GM12878 (cell line): Measurements from ENCODE around the gene POU1F1.

ENCODE experiments used
- EZH2 ChIP-seq: IDR thresholded peaks from 2 replicates; pipeline ENCODE4 v1.6.1; 2012; ENCODE audit warnings: low read depth, mild to moderate bottlenecking, control low read depth, inconsistent platforms, low read length, borderline replicate concordance; ENCODE audit not compliant: control insufficient read depth
- POLR2A ChIP-seq: IDR thresholded peaks from 2 replicates; pipeline ENCODE4 v1.6.1; 2011; ENCODE audit warnings: low read depth, mild to moderate bottlenecking, low read length
- POLR2AphosphoS2 ChIP-seq: IDR thresholded peaks from 2 replicates; pipeline ENCODE4 v1.6.1; 2011; ENCODE audit warnings: low read depth, mild to moderate bottlenecking, low read length, improper control_type of control experiment, moderate library complexity
- RB1 ChIP-seq: fragments of 450-650 bp; formaldehyde crosslinking; IDR thresholded peaks from 2 replicates; pipeline ENCODE4 v1.6.1; 2017; ENCODE audit warnings: mild to moderate bottlenecking, borderline replicate concordance
- SUPT20H ChIP-seq: IDR thresholded peaks from 2 replicates; pipeline ENCODE4 v1.6.1; 2011; ENCODE audit warnings: low read depth, mild to moderate bottlenecking, low read length, moderate library complexity, borderline replicate concordance; ENCODE audit not compliant: control insufficient read depth
- TAF1 ChIP-seq: IDR thresholded peaks from 2 replicates; pipeline ENCODE4 v1.6.1; 2011; ENCODE audit warnings: mild to moderate bottlenecking, low read depth, low read length, borderline replicate concordance
- YBX1 ChIP-seq: fragments of 450-650 bp; IDR thresholded peaks from 2 replicates; pipeline ENCODE4 v1.6.1; 2016; ENCODE audit warnings: antibody characterized with exemption
- TF ChIP-seq, protein P1 (sequence below): fragments of 450-650 bp; IDR thresholded peaks from 2 replicates; pipeline ENCODE4 v1.6.1; 2017; ENCODE audit warnings: antibody characterized with exemption, mild to moderate bottlenecking, moderate library complexity
- TF ChIP-seq, protein P2 (sequence below): IDR thresholded peaks from 2 replicates; pipeline ENCODE4 v1.6.1; 2012; ENCODE audit warnings: mild to moderate bottlenecking, low read depth, low read length
- TF ChIP-seq, protein P3 (sequence below), 3 experiments: IDR thresholded peaks in 2 of 3; conservative IDR thresholded peaks in 1 of 3; 2 replicates each; pipeline ENCODE4 v1.5.1; 2011; ENCODE audit warnings: low read depth in 3 of 3, low read length in 3 of 3, mild to moderate bottlenecking in 3 of 3, control low read depth in 2 of 3, moderate library complexity in 2 of 3, inconsistent platforms in 1 of 3, mixed read lengths in 1 of 3; ENCODE audit not compliant: control insufficient read depth in 2 of 3, insufficient read depth in 1 of 3; ENCODE audit errors: extremely low read depth in 1 of 3
- TF ChIP-seq, protein P4 (sequence below): fragments of 450-650 bp; IDR thresholded peaks from 2 replicates; pipeline ENCODE4 v1.6.1; 2017; ENCODE audit warnings: mild to moderate bottlenecking, moderate library complexity
- TF ChIP-seq, protein P5 (sequence below): fragments of 450-650 bp; IDR thresholded peaks from 2 replicates; pipeline ENCODE4 v1.6.1; 2017; ENCODE audit warnings: low read depth, mild to moderate bottlenecking, moderate library complexity

DNA sequence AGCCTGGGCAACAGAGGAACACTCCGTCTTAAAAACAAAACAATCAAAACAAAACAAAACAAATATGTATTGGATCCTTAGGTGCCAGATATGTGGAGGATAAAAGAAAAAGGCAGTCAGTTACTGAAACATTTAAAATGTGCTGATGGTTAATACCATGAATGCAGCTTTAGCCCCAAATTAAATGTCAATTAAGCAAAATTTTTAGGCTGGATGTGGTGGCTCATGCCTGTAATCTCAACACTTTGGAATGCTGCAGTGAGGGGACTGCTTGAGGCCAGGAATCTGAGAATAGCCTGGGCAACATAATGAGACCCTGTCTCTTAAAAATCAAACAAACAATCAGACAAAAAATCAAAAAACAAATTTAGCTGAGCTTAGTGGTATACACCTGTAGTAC is 57.8 kb downstream of the POU1F1 start:
- TF ChIP-seq, protein P1, sequence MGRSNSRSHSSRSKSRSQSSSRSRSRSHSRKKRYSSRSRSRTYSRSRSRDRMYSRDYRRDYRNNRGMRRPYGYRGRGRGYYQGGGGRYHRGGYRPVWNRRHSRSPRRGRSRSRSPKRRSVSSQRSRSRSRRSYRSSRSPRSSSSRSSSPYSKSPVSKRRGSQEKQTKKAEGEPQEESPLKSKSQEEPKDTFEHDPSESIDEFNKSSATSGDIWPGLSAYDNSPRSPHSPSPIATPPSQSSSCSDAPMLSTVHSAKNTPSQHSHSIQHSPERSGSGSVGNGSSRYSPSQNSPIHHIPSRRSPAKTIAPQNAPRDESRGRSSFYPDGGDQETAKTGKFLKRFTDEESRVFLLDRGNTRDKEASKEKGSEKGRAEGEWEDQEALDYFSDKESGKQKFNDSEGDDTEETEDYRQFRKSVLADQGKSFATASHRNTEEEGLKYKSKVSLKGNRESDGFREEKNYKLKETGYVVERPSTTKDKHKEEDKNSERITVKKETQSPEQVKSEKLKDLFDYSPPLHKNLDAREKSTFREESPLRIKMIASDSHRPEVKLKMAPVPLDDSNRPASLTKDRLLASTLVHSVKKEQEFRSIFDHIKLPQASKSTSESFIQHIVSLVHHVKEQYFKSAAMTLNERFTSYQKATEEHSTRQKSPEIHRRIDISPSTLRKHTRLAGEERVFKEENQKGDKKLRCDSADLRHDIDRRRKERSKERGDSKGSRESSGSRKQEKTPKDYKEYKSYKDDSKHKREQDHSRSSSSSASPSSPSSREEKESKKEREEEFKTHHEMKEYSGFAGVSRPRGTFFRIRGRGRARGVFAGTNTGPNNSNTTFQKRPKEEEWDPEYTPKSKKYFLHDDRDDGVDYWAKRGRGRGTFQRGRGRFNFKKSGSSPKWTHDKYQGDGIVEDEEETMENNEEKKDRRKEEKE: no peak
- TF ChIP-seq, protein P2, sequence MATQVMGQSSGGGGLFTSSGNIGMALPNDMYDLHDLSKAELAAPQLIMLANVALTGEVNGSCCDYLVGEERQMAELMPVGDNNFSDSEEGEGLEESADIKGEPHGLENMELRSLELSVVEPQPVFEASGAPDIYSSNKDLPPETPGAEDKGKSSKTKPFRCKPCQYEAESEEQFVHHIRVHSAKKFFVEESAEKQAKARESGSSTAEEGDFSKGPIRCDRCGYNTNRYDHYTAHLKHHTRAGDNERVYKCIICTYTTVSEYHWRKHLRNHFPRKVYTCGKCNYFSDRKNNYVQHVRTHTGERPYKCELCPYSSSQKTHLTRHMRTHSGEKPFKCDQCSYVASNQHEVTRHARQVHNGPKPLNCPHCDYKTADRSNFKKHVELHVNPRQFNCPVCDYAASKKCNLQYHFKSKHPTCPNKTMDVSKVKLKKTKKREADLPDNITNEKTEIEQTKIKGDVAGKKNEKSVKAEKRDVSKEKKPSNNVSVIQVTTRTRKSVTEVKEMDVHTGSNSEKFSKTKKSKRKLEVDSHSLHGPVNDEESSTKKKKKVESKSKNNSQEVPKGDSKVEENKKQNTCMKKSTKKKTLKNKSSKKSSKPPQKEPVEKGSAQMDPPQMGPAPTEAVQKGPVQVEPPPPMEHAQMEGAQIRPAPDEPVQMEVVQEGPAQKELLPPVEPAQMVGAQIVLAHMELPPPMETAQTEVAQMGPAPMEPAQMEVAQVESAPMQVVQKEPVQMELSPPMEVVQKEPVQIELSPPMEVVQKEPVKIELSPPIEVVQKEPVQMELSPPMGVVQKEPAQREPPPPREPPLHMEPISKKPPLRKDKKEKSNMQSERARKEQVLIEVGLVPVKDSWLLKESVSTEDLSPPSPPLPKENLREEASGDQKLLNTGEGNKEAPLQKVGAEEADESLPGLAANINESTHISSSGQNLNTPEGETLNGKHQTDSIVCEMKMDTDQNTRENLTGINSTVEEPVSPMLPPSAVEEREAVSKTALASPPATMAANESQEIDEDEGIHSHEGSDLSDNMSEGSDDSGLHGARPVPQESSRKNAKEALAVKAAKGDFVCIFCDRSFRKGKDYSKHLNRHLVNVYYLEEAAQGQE: no peak
- TF ChIP-seq, protein P3, sequence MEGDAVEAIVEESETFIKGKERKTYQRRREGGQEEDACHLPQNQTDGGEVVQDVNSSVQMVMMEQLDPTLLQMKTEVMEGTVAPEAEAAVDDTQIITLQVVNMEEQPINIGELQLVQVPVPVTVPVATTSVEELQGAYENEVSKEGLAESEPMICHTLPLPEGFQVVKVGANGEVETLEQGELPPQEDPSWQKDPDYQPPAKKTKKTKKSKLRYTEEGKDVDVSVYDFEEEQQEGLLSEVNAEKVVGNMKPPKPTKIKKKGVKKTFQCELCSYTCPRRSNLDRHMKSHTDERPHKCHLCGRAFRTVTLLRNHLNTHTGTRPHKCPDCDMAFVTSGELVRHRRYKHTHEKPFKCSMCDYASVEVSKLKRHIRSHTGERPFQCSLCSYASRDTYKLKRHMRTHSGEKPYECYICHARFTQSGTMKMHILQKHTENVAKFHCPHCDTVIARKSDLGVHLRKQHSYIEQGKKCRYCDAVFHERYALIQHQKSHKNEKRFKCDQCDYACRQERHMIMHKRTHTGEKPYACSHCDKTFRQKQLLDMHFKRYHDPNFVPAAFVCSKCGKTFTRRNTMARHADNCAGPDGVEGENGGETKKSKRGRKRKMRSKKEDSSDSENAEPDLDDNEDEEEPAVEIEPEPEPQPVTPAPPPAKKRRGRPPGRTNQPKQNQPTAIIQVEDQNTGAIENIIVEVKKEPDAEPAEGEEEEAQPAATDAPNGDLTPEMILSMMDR (IDR thresholded peaks at IDR 0.05 in 2 of 3, conservative IDR thresholded peaks at IDR 0.05 in 1 of 3; ENCODE audit: control insufficient read depth in 2 of 3, extremely low read depth in 1 of 3, insufficient read depth in 1 of 3, low read depth in 3 of 3, low read length in 3 of 3): no peak
- no peak for TF ChIP-seq TAF1
- TF ChIP-seq, protein P4, sequence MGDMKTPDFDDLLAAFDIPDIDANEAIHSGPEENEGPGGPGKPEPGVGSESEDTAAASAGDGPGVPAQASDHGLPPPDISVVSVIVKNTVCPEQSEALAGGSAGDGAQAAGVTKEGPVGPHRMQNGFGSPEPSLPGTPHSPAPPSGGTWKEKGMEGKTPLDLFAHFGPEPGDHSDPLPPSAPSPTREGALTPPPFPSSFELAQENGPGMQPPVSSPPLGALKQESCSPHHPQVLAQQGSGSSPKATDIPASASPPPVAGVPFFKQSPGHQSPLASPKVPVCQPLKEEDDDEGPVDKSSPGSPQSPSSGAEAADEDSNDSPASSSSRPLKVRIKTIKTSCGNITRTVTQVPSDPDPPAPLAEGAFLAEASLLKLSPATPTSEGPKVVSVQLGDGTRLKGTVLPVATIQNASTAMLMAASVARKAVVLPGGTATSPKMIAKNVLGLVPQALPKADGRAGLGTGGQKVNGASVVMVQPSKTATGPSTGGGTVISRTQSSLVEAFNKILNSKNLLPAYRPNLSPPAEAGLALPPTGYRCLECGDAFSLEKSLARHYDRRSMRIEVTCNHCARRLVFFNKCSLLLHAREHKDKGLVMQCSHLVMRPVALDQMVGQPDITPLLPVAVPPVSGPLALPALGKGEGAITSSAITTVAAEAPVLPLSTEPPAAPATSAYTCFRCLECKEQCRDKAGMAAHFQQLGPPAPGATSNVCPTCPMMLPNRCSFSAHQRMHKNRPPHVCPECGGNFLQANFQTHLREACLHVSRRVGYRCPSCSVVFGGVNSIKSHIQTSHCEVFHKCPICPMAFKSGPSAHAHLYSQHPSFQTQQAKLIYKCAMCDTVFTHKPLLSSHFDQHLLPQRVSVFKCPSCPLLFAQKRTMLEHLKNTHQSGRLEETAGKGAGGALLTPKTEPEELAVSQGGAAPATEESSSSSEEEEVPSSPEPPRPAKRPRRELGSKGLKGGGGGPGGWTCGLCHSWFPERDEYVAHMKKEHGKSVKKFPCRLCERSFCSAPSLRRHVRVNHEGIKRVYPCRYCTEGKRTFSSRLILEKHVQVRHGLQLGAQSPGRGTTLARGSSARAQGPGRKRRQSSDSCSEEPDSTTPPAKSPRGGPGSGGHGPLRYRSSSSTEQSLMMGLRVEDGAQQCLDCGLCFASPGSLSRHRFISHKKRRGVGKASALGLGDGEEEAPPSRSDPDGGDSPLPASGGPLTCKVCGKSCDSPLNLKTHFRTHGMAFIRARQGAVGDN: no peak
- TF ChIP-seq SUPT20H: no peak
- no peak for TF ChIP-seq EZH2
- no peak for TF ChIP-seq YBX1
- TF ChIP-seq, protein P5, sequence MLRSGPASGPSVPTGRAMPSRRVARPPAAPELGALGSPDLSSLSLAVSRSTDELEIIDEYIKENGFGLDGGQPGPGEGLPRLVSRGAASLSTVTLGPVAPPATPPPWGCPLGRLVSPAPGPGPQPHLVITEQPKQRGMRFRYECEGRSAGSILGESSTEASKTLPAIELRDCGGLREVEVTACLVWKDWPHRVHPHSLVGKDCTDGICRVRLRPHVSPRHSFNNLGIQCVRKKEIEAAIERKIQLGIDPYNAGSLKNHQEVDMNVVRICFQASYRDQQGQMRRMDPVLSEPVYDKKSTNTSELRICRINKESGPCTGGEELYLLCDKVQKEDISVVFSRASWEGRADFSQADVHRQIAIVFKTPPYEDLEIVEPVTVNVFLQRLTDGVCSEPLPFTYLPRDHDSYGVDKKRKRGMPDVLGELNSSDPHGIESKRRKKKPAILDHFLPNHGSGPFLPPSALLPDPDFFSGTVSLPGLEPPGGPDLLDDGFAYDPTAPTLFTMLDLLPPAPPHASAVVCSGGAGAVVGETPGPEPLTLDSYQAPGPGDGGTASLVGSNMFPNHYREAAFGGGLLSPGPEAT: no peak
- no peak for TF ChIP-seq POLR2AphosphoS2
- TF ChIP-seq RB1: no peak
- no peak for TF ChIP-seq POLR2A
